ENCODE data around the gene ERAL1. TPM values are rescaled to one million over a fixed set of nuclear protein-coding genes. Genes with fewer than 3 reads are reported as not detected.
"Not testable (repeated sequence)": the region's sequence is repeated elsewhere in the genome, so short reads cannot be mapped to it uniquely, and the experiment has no call there.

The ERAL1 gene
- total and polyA plus RNA-seq, 2 donors: 19.7 to 30.3 TPM

DNA sequence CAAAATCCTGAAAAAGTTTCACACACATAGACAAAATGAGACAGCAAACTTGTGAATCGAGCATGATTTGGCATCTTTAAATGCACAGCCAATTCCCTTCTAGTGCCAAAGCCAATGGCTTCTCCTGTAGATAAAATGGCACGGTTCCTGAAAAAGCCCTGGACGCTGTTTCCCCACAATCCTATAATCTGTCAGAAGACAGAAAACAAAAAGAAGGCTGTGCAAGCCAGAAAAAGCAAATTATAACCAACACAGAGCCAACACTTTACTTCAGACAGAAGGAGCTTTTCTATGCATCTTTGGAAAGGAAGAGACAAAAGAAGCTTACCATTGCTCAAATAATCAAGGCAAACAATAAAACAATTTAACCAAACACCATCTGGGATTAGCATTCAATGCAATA lies 36.0 kb upstream of the ERAL1 start:
- Histone ChIP-seq H3K36me3 (ENCODE audit: control insufficient read depth in 2 of 2, insufficient read depth in 2 of 2, low read length in 1 of 2) (no peaks in the 10 kb centered on the region), H3K4me3 (ENCODE audit: low read length in 2 of 2) (no peak overlapping the region), H3K4me1 (ENCODE audit: control insufficient read depth in 2 of 2, insufficient read depth in 2 of 2, low read length in 2 of 2) (no peaks in the 10 kb centered on the region), H3K27me3 (ENCODE audit: control insufficient read depth in 2 of 2, insufficient read depth in 1 of 2, low read length in 1 of 2) (no peaks in the 10 kb centered on the region), H3K27ac (ENCODE audit: low read depth in 1 of 2, low read length in 1 of 2) (no peak overlapping the region), H3K9me3 (ENCODE audit: control insufficient read depth in 2 of 2, insufficient read depth in 1 of 2, low read length in 1 of 2) (no peaks in the 10 kb centered on the region)
- DNase-seq (ENCODE audit: low read depth in 6 of 9, low spot score in 9 of 9): no peak
- WGBS: 97% methylated on average over 3 of the region's 3 CpGs

- no peak for DNase-seq (ENCODE audit: low read depth in 6 of 9, low spot score in 9 of 9)
- WGBS: 85% methylated on average over 1 of the region's 1 CpG
- no peak overlapping the region for H3K4me3 ChIP-seq (ENCODE audit: low read length in 2 of 2)
Measured at GRCh38 chr17:28819582-28819981, 35.2 kb upstream of the ERAL1 start.

DNA sequence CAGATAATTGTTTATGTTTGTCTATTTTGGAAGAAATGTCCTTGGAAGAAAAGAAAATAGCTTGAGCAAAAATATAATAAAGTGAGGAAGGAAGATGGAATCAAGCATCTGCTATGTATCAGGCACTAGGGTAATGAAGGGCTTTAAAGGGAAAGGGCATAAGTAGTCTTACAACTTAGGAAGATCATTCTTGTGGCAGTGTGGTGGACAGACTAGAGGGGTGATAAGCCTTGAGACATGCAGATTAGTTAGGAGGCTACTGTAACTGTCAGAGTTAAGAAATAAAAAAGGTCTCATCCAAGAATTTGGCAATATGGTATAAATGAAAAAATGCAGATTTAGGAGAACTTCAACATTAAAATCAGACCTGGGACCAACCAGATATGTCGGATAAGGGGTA lies 27.1 kb upstream of the ERAL1 start:
- Histone ChIP-seq H3K36me3 (ENCODE audit: control insufficient read depth in 2 of 2, insufficient read depth in 2 of 2, low read length in 1 of 2) (peaks cover 0 to 4% of the 10 kb centered on the region in 2 donors), H3K27me3 (ENCODE audit: control insufficient read depth in 2 of 2, insufficient read depth in 1 of 2, low read length in 1 of 2) (no peaks in the 10 kb centered on the region), H3K4me3 (ENCODE audit: low read length in 2 of 2) (no peak overlapping the region), H3K4me1 (ENCODE audit: control insufficient read depth in 2 of 2, insufficient read depth in 2 of 2, low read length in 2 of 2) (no peaks in the 10 kb centered on the region), H3K27ac (ENCODE audit: low read depth in 1 of 2, low read length in 1 of 2) (no peak overlapping the region), H3K9me3 (ENCODE audit: control insufficient read depth in 2 of 2, insufficient read depth in 1 of 2, low read length in 1 of 2) (no peaks in the 10 kb centered on the region)
- 100% methylated on average over 1 of the region's 1 CpG for WGBS
- DNase-seq (ENCODE audit: low read depth in 6 of 9, low spot score in 9 of 9): no peak

More at GRCh38 chr17:28819582-28819981, 35.2 kb upstream of the ERAL1 start:
- Histone ChIP-seq H3K36me3 (ENCODE audit: control insufficient read depth in 2 of 2, insufficient read depth in 2 of 2, low read length in 1 of 2) (no peaks in the 10 kb centered on the region), H3K9me3 (ENCODE audit: control insufficient read depth in 2 of 2, insufficient read depth in 1 of 2, low read length in 1 of 2) (no peaks in the 10 kb centered on the region), H3K27me3 (ENCODE audit: control insufficient read depth in 2 of 2, insufficient read depth in 1 of 2, low read length in 1 of 2) (no peaks in the 10 kb centered on the region), H3K27ac (ENCODE audit: low read depth in 1 of 2, low read length in 1 of 2) (no peak overlapping the region), H3K4me1 (ENCODE audit: control insufficient read depth in 2 of 2, insufficient read depth in 2 of 2, low read length in 2 of 2) (no peaks in the 10 kb centered on the region)

DNA sequence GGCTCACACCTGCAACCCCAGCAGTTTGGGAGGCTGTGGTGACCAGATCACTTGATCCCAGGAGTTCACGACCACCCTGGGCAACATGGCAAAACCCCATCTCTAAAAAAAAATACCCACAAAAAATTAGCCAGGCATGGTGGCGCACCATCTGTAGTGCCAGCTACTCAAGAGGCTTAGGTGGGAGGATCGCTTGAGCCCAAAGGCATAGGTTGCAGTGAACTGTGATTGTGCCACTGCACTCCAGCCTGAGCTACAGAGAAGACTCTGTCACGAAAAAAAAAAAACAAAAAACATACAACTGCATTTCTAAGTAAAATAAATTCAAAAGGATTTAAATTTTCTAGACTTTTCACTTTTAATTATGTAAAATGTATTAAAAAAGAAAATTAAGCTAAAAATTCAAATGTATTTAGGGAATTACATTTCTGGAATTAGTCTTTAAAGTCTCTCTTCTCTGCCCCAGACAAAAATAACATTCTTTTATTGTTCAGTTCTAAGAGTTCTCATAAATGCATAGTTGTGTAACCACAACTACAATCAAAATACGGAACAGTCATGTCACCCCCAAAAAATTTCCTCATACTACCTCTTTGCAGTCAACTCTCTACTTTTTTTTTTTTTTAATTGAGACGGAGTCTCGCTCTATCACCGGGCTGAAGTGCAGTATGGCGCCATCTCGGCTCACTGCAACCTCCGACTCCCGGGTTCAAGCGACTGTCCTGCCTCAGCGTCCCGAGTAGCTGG lies 26.3 kb upstream of the ERAL1 start:
- H3K9me3 ChIP-seq (ENCODE audit: control insufficient read depth in 2 of 2, insufficient read depth in 1 of 2, low read length in 1 of 2): no peaks in the 10 kb centered on the region
- H3K36me3 ChIP-seq (ENCODE audit: control insufficient read depth in 2 of 2, insufficient read depth in 2 of 2, low read length in 1 of 2): peaks cover 0 to 4% of the 10 kb centered on the region in 2 donors
- H3K4me3 ChIP-seq (ENCODE audit: low read length in 2 of 2): no peak overlapping the region
- no peak for DNase-seq (ENCODE audit: low read depth in 6 of 9, low spot score in 9 of 9)
- H3K27me3 ChIP-seq (ENCODE audit: control insufficient read depth in 2 of 2, insufficient read depth in 1 of 2, low read length in 1 of 2): no peaks in the 10 kb centered on the region
- H3K4me1 ChIP-seq (ENCODE audit: control insufficient read depth in 2 of 2, insufficient read depth in 2 of 2, low read length in 2 of 2): no peaks in the 10 kb centered on the region
- 97% methylated on average over 15 of the region's 15 CpGs for WGBS
- no peak overlapping the region for H3K27ac ChIP-seq (ENCODE audit: low read depth in 1 of 2, low read length in 1 of 2)

DNA sequence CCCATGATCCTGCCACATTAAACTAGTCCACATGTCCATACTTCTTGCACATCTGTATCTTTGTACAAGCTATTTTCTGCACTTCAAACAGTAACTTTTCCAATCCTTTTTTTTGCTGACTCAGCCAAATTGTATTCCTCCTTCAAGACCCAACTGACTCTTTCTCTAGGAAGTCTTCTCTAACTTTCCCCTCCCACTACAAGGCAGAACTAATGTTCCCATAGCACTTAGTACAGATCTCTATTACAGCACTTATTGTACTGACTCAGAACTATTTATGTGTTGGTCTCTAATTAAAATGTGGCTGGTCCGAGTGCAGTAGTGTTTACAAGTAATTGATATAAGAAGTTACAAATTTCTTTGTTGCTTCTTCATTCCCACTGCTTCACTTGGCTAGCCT lies 20.4 kb upstream of the ERAL1 start:
- Histone ChIP-seq H3K27ac (ENCODE audit: low read depth in 1 of 2, low read length in 1 of 2) (no peak overlapping the region), H3K4me1 (ENCODE audit: control insufficient read depth in 2 of 2, insufficient read depth in 2 of 2, low read length in 2 of 2) (no peaks in the 10 kb centered on the region), H3K27me3 (ENCODE audit: control insufficient read depth in 2 of 2, insufficient read depth in 1 of 2, low read length in 1 of 2) (no peaks in the 10 kb centered on the region), H3K9me3 (ENCODE audit: control insufficient read depth in 2 of 2, insufficient read depth in 1 of 2, low read length in 1 of 2) (no peaks in the 10 kb centered on the region), H3K4me3 (ENCODE audit: low read length in 2 of 2) (no peak overlapping the region), H3K36me3 (ENCODE audit: control insufficient read depth in 2 of 2, insufficient read depth in 2 of 2, low read length in 1 of 2) (peaks cover 5 to 8% of the 10 kb centered on the region in 2 donors)
- no peak for DNase-seq (ENCODE audit: low read depth in 6 of 9, low spot score in 9 of 9)
- 97% methylated on average over 1 of the region's 1 CpG for WGBS

GRCh38 chr17:28836541-28836940 lies 18.3 kb upstream of the ERAL1 start:
- not testable (repeated sequence) for H3K4me1 ChIP-seq (ENCODE audit: control insufficient read depth in 2 of 2, insufficient read depth in 2 of 2, low read length in 2 of 2); DNase-seq (ENCODE audit: low read depth in 6 of 9, low spot score in 9 of 9)
- WGBS: 99% methylated on average over 10 of the region's 10 CpGs

GRCh38 chr17:28839221-28839620 lies 15.6 kb upstream of the ERAL1 start:
- Histone ChIP-seq H3K27ac (ENCODE audit: low read depth in 1 of 2, low read length in 1 of 2) (no peak overlapping the region), H3K4me3 (ENCODE audit: low read length in 2 of 2) (no peak overlapping the region)
- 97% methylated on average over 2 of the region's 2 CpGs for WGBS

More at GRCh38 chr17:28836541-28836940, 18.3 kb upstream of the ERAL1 start:
- H3K27ac ChIP-seq (ENCODE audit: low read depth in 1 of 2, low read length in 1 of 2); H3K9me3 ChIP-seq (ENCODE audit: control insufficient read depth in 2 of 2, insufficient read depth in 1 of 2, low read length in 1 of 2); H3K27me3 ChIP-seq (ENCODE audit: control insufficient read depth in 2 of 2, insufficient read depth in 1 of 2, low read length in 1 of 2); H3K36me3 ChIP-seq (ENCODE audit: control insufficient read depth in 2 of 2, insufficient read depth in 2 of 2, low read length in 1 of 2); H3K4me3 ChIP-seq (ENCODE audit: low read length in 2 of 2): not testable (repeated sequence)

DNA sequence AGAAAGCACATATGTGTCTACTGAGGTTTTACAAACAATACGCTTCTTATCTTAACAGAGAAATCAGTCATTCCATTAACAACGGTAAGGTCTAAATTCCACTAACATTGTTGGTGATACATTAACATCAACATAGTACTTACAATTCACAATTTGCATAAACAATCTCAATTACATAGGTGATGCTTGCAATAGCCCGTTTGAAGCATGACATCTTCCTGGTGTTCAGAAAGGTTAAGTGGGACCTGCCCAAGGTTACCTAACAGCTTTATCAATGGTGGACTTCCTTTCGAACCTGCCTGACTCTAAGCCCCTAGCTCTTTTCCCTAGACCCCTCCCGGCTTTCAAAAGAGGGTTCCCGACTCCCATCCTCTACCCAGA lies 12.9 kb upstream of the ERAL1 start:
- Histone ChIP-seq H3K27me3 (ENCODE audit: control insufficient read depth in 2 of 2, insufficient read depth in 1 of 2, low read length in 1 of 2) (no peaks in the 10 kb centered on the region), H3K27ac (ENCODE audit: low read depth in 1 of 2, low read length in 1 of 2) (peak overlapping the region; percentile 63 to 78), H3K4me3 (ENCODE audit: low read length in 2 of 2) (peak overlapping the region; percentile 63 to 88), H3K9me3 (ENCODE audit: control insufficient read depth in 2 of 2, insufficient read depth in 1 of 2, low read length in 1 of 2) (peaks cover 0 to 1% of the 10 kb centered on the region in 2 donors), H3K36me3 (ENCODE audit: control insufficient read depth in 2 of 2, insufficient read depth in 2 of 2, low read length in 1 of 2) (no peaks in the 10 kb centered on the region), H3K4me1 (ENCODE audit: control insufficient read depth in 2 of 2, insufficient read depth in 2 of 2, low read length in 2 of 2) (peaks cover 0 to 11% of the 10 kb centered on the region in 2 donors)
- DNase-seq (ENCODE audit: low read depth in 6 of 9, low spot score in 9 of 9): peak in 1 of 9 donors; percentile 12
- 17% methylated on average over 6 of the region's 6 CpGs for WGBS

More at GRCh38 chr17:28839221-28839620, 15.6 kb upstream of the ERAL1 start:
- Histone ChIP-seq H3K27me3 (ENCODE audit: control insufficient read depth in 2 of 2, insufficient read depth in 1 of 2, low read length in 1 of 2) (no peaks in the 10 kb centered on the region), H3K4me1 (ENCODE audit: control insufficient read depth in 2 of 2, insufficient read depth in 2 of 2, low read length in 2 of 2) (peaks cover 0 to 11% of the 10 kb centered on the region in 2 donors), H3K36me3 (ENCODE audit: control insufficient read depth in 2 of 2, insufficient read depth in 2 of 2, low read length in 1 of 2) (peaks cover under 1 to 2% of the 10 kb centered on the region in 2 donors), H3K9me3 (ENCODE audit: control insufficient read depth in 2 of 2, insufficient read depth in 1 of 2, low read length in 1 of 2) (peaks cover 0 to 1% of the 10 kb centered on the region in 2 donors)
- no peak for DNase-seq (ENCODE audit: low read depth in 6 of 9, low spot score in 9 of 9)

- Histone ChIP-seq H3K27me3 (ENCODE audit: control insufficient read depth in 2 of 2, insufficient read depth in 1 of 2, low read length in 1 of 2) (no peaks in the 10 kb centered on the region), H3K4me3 (ENCODE audit: low read length in 2 of 2) (peak within 1 kb of the TSS; percentile 63 to 88), H3K4me1 (ENCODE audit: control insufficient read depth in 2 of 2, insufficient read depth in 2 of 2, low read length in 2 of 2) (peaks cover 0 to 11% of the 10 kb centered on the region in 2 donors), H3K27ac (ENCODE audit: low read depth in 1 of 2, low read length in 1 of 2) (peak within 1 kb of the TSS; percentile 63 to 78), H3K9me3 (ENCODE audit: control insufficient read depth in 2 of 2, insufficient read depth in 1 of 2, low read length in 1 of 2) (peaks cover 0 to 1% of the 10 kb centered on the region in 2 donors), H3K36me3 (ENCODE audit: control insufficient read depth in 2 of 2, insufficient read depth in 2 of 2, low read length in 1 of 2) (no peaks in the 10 kb centered on the region)
- WGBS: under 1% methylated on average over 44 of the region's 44 CpGs
- peak; percentile 59 to 91 (median 74) for DNase-seq (ENCODE audit: low read depth in 6 of 9, low spot score in 9 of 9)
Measured at GRCh38 chr17:28842282-28843012, 12.4 kb upstream of the ERAL1 start, which contains the start of gene FAM222B. FAM222B (minus strand) TSS chr17:28842790; CDS start chr17:28766667, 76,123 bp downstream.

Measured in thymus (tissue), 11 donors.